ENCODE measurements around the gene MDC1.

DNA sequence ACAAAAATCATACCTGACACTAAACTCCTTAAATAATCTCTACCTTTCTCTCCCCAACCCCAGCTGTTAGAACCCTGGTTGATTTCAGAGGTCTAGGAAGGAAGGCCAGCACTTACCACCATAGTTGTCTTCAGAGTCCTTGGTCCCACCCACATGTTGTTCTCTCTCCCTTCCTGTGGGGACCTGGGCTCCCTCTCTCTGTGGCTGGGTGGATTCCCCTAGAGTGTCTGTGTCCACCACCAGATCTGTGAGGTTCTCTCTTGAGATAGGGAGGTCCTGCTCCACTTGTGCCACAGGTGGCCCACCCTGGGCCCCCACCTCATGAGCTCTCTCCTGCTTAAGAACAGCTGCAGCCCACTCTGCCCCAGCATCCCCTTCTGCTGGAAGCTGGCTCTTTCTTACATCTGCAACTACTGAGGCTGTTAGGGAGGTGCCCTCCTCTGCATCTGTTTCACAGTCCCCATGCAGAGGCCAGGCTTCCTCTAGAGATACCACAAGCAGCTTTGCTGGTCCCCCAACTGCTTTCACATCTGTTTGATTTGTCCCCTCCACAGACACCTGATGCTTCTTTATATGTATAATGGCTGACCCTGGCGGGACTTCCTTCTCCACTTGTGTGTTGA lies 5.2 kb downstream of the MDC1 start:
- TF ChIP-seq, protein P1, sequence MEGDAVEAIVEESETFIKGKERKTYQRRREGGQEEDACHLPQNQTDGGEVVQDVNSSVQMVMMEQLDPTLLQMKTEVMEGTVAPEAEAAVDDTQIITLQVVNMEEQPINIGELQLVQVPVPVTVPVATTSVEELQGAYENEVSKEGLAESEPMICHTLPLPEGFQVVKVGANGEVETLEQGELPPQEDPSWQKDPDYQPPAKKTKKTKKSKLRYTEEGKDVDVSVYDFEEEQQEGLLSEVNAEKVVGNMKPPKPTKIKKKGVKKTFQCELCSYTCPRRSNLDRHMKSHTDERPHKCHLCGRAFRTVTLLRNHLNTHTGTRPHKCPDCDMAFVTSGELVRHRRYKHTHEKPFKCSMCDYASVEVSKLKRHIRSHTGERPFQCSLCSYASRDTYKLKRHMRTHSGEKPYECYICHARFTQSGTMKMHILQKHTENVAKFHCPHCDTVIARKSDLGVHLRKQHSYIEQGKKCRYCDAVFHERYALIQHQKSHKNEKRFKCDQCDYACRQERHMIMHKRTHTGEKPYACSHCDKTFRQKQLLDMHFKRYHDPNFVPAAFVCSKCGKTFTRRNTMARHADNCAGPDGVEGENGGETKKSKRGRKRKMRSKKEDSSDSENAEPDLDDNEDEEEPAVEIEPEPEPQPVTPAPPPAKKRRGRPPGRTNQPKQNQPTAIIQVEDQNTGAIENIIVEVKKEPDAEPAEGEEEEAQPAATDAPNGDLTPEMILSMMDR (IDR thresholded peaks at IDR 0.05), result no peak
- no peak for TF ChIP-seq POLR2A (IDR thresholded peaks at IDR 0.05)
- TF ChIP-seq EP300 (IDR thresholded peaks at IDR 0.05), result no peak

All from tibial nerve (tissue), 4 donors.